Mesenteric fat pad (tissue), 1 donor: ENCODE data around the gene WDR19. TPM values are rescaled to one million over a fixed set of nuclear protein-coding genes. Genes with fewer than 3 reads are reported as not detected.
"Not testable (repeated sequence)": the region's sequence is repeated elsewhere in the genome, so short reads cannot be mapped to it uniquely, and the experiment has no call there.

Source experiments
- DNase-seq: peaks from one replicate; pipeline ENCODE4 v3.0.0-alpha.2; 2020; ENCODE audit warnings: low spot score
- long read RNA-seq: library from polyadenylated mRNA; unstranded; transcript quantifications from one replicate; pipeline ENCODE4 v2.0.0, GENCODE V29; 2020
- total RNA-seq: library from RNA; stranded (reverse); fragmentation: NEBNext Ultra II Directional; extraction: Animal tissue kit (Norgen Biotek cat#: 25700); gene quantifications from one replicate; pipeline ENCODE4 v1.2.1, GENCODE V29; 2021
- donor health status: DM: yes; HTN: yes; CAD: no.

WDR19 gene
- total RNA-seq = 26.1 TPM
- long read RNA-seq, partial matches to known transcripts = 6 of 8 reads
- long read RNA-seq, other reads (novel, unspliced or antisense) = 2 of 8 reads

DNA sequence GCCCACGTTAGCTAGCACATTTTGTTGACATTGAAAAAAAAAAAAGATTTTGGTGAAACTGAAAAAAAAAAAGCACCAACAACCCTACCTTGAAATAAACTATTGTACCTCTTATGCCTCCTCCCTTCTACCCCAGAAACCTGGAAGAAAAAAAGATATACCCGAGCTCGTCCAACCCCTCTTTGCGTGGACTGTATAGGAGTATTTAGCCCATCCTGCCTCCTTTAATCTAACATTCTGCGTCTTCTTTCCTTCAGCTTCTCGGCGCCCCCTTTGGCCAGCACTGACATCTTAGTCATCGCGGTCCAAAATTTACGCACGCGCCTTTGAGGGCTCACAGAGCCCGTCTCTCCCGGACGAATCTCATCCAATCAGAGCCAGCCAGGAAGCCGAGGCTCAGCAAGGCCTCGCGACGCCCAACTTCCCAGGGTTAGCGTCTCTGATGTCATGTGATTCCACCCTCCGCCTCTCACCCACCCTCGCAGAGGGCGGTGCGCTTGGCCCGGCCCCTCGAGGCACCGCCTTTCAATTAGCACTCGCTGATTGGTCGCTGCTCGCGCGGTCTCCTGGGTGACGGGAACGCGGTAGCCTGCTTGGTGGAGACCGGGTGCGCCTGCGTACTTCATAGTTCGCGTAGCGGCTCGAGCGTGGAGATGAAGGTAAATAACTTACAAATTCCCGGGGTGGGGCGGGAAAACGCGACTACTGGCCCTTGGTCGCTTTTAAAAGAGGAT, at the start of gene WDR19:
TSS of gene WDR19 (plus strand) at position 625 of the 734 bp plus-strand sequence. CDS start at position 654, 29 bp downstream.
- DNase-seq = peak; percentile 98

DNA sequence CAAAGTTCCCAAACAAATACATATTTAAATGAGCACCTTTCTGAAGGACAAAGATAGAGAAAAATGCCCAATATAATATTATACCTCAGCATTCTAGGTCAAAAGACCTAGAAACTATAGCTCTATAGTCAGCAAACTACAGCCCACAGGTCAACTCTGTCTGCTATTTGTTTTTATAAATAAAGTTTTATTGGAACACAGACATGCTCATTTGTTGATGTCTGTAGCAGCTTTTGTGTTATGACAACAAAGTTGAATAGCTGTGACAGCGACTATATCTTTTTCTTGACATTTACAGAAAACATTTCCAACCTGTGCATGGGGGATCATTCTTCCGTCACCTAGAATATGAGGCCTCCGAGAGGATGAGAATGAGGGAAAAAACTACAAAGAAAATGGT, 48.7 kb upstream of the WDR19 start:
- DNase-seq = no peak

DNA sequence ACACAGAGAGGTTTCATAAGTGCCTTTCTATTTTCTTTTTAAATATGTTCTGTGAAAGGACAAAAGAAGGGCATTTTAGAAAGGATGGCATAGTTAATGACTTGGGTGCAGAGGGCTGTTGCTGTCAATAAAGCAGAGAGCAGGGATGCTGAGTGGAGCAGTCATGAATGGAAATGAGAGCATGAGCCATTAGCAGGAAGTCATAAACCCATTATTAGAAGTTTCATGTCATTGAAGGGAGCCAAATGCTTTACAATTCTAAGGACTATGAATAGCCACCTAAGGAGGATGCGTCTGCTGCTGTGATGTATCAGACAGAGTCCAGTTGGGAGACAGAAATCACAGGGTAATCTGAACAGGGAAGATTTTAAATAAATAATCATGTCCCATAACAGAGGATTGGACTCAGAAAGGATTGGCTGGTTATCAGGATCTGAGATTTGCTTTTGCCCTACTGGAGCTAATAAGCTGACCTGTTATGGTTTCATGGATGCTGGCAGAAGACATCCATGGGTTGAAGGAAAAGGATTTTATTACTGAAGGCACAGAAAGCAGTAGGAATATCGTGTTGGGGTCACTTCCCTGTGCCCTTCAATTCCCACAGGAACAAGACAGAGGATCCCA, 47.5 kb upstream of the WDR19 start:
- no peak for DNase-seq

DNA sequence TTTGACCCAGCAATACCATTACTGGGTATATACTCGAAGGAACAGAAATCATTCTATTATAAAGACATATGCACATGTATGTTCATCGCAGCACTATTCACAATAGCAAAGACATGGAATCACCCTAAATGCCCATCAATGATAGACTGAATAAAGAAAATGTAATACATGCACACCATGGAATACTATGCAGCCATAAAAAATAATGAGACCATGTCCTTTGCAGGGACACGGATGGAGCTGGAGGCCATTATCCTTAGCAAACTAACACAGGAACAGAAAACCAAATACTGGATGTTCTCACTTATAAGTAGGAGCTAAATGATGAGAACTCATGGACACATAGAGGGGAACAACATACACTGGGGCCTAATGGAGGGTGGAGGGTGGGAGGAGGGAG, 44.1 kb upstream of the WDR19 start:
- DNase-seq = not testable (repeated sequence)

- DNase-seq = no peak
Measured at GRCh38 chr4:39146211-39146610, 36.1 kb upstream of the WDR19 start.

DNA sequence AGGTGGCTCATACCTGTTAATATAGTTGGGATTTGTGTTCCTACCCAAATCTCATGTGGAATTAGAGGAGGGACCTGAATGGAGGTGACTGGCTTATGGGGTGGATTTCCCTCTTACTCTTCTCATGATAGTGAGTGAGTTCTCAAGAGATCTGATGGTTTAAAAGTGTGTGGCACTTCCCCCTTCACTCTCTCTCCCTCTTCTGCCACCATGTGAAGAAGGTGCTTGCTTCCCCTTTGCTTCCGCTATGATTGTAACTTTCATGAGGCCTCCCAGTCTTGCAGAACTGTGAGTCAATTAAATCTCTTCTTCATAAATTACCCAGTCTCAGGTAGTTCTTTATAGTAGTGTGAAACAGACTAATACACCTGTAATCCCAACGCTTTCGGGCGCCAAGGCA, 28.3 kb upstream of the WDR19 start:
- DNase-seq = no peak

- no peak for DNase-seq
Measured at GRCh38 chr4:39157520-39157919, 24.8 kb upstream of the WDR19 start.

DNA sequence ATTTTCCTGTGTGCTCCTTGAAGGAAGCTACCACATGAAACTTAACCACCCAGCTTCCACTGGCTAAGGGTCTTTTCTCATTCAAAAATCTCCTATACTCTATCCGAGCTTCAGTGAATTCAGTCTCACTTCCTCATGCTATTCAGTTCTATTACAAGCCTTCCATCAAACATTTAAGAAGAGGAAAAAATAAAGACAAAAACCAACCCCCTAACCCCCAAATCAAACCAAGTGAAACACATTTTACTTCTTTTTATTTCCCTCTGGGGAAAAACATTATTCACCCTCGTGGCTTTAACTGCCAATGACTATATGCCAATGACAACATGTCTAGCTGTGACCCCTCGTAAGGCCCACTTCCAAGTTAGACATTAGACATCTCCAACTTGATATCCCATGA, 16.2 kb upstream of the WDR19 start:
- DNase-seq = no peak

DNA sequence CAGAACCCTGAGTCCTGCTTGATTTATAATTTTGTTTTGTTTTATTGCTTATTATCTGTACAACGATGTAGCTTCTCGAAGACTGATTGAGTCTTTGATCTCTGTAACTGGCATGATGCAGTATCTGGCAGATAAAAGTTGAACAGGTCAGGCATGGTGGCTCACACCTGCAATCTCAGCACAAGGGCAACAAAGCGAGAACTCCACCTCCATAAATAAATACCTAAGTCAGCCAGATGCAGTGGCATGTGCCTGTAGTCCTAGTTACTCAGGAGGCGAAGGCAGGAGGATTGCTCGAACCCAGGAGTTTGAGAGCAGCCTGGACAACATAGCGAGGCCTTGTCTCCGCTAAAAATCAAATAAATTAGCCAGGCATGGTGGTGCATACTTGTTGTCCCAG, 15.7 kb upstream of the WDR19 start:
- no peak for DNase-seq

- no peak for DNase-seq
Measured at GRCh38 chr4:39169426-39169825, 12.9 kb upstream of the WDR19 start.

DNA sequence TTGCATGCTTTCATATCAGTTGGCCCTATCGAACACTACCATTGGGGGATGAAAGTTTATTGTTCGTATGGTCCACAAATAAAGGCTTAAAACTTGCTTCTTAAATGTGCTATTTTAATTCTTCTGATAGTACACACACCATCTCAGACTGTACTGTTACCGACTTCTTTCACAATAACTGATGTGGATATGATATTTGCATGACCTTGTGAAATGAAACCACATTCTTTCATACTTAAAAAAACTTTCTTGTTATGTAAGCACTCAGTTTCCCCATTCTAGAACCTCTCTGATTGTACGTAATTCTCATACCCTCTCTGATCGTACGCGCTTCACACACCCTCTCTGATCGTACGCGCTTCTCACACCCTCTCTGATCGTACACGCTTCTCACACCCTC, 12.0 kb upstream of the WDR19 start:
- DNase-seq = no peak

DNA sequence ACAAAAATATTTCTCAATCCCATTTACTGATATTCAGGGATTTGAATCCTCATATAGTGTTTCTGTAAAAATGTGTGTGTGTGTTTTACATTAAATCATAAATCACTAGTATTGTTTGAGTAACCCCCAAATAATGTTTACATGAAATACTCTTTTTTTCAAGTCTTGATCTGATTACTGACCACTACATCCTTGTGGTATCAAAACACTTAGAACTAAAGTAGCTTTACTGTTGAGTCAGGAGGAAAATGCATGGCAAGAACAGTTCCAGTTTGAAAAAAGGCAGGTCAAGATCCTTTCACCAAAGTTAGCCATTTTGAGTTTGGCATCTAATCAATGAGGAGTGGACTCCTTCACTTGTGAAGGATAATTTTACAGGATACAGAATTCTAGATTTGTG, 3.6 kb upstream of the WDR19 start:
- no peak for DNase-seq

DNA sequence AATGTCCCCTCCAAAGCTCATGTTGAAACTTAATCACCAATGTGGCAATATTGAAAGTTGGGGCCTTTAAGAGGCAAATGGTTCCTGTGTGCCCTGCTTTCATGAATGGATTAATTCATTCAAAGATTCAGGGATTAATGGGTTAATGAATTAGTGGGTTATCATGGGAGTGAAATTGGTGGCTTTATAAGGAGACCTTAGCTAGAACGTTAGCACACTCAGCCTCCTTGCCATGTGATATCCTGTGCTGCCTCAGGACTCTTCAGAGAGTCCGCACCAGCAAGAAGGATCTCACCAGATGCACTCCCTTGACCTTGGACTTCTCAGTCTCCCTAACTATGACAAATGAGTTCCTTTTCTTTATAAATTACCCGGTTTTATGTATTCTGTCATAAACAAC, 2.6 kb upstream of the WDR19 start:
- DNase-seq = no peak

GRCh38 chr4:39180629-39181028, 1.7 kb upstream of the WDR19 start:
- DNase-seq = not testable (repeated sequence)

GRCh38 chr4:39181520-39181904, 817 bp upstream of the WDR19 start:
- DNase-seq = no peak

GRCh38 chr4:39201963-39202362, 19.6 kb downstream of the WDR19 start:
- DNase-seq = no peak

DNA sequence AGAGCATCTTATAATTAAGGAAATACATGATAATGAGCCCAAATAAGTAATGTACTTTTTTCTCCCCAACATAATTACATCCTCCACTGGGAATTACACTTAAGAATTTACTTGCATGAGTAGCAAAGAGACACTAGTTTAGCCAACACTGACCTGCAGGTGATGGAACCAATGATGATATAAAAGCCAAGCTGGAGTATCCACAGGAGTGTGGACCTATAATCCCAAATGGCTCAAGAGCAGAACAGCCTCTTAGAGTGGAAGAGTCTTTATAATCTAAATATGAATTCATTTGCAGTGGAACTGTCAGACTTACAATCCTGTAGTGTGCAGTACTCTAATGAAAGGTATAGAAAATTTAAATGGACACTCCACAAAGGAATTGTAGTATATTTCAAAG, 22.2 kb downstream of the WDR19 start:
- DNase-seq = no peak

GRCh38 chr4:39205000-39205399, 22.7 kb downstream of the WDR19 start:
- DNase-seq = no peak

DNA sequence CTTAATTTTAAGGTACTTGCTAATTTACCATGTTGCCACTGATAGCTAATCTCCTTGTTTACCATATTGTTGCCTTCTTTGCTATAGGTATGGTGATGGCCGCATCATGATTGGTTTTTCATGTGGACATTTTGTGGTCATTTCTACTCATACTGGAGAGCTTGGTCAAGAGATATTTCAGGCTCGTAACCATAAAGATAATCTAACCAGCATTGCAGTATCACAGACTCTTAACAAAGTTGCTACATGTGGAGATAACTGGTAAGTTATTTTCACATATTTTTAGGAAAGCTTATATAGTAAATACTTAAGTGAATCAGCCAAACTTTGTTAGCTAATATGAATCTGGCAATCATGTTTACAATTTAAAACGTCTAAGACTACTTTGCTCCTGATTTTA, 23.1 kb downstream of the WDR19 start:
- DNase-seq = no peak

DNA sequence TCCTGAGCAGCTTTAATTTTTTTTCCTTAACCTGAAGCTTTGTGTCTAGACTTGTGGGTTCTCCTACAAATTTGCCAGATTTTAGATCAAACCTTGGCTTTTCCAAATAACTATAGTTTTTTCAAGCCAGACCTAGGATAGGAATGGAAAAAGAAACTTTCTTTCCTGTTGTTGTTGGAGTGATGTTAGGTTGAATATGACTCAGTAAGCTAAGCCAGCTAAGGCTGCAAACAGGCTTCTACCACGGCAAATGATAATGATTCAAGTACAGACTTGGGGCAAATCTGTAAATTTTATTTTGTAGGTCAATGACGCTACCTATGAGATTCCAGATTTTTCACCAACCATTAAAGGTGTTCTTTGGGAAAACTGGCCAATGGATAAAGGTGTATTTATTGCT, 45.6 kb downstream of the WDR19 start:
- no peak for DNase-seq

DNA sequence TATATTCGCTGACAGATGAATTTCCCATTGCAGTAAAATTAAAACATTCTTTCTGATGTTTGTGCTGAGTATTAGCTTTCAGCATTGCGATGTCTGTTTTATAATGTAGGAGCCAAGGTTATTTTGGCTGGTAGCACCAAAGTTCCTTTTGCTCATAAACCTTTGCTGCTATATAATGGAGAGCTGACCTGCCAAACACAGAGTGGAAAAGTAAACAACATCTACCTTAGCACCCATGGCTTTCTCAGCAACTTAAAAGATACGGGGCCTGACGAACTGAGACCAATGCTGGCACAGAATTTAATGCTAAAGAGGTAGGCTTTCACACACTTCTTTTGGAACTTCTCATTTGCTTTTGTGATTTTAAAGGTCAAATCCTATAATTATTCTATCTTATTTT, 46.0 kb downstream of the WDR19 start:
- no peak for DNase-seq

GRCh38 chr4:39230462-39230861, 48.1 kb downstream of the WDR19 start:
- DNase-seq = no peak

GRCh38 chr4:39231660-39232059, 49.3 kb downstream of the WDR19 start:
- no peak for DNase-seq
